NCI-H2029 (cell line): ENCODE results near the gene ATP1A2.

Source experiments
- DNase-seq: peaks from one replicate; lab custom pipeline; 2025; lab: John Stamatoyannopoulos, UW

The ATP1A2 gene

GRCh38 chr1:160171980-160172379 is 56.4 kb downstream of the ATP1A2 start:
- no peak for DNase-seq

- DNase-seq, result no peak
These were observed 61.7 kb downstream of the ATP1A2 start for GRCh38 chr1:160177231-160177630.

- DNase-seq, result no peak
These were observed 62.1 kb downstream of the ATP1A2 start for GRCh38 chr1:160177667-160178066.

GRCh38 chr1:160178731-160179130 is 63.2 kb downstream of the ATP1A2 start:
- DNase-seq, result no peak

- DNase-seq, result no peak
These were observed 63.8 kb downstream of the ATP1A2 start for GRCh38 chr1:160179336-160179735.

DNA sequence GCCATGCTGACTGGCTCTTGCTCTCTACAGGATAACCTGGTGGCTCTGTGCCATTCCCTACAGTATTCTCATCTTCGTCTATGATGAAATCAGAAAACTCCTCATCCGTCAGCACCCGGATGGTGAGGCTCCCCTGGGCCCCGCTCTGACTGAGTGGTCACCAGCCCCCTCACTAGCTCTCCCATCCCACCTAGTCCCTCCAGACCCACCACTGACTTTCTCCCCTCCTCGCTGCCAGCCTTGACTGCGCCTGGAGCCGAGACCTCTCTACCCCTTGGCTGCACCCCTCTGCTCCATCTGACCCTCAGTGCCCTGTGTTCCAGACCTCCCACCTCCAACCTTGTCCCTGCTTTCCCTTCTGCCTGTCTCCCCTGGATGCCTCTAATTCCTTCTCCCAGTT is 70.7 kb downstream of the ATP1A2 start:
- DNase-seq, result no peak

DNA sequence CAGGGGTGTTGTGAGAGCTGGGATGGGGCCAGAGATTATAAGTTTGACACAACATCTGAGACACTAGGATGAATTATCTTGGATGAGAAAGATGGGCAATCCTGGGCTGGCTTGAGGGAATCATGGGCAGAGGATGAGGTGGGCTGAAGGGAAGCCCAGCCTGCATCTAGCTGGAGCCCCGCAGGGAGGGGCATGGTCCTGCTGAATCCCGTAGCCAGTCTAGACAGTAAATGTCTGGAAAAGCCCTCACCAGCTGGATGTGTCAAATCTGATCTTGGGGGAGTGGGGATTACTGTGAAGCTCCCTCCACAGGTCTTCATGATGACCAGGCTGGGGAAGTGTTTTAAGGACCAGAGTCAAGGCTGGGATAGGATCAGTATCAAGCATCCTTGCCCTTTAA is 71.2 kb downstream of the ATP1A2 start:
- no peak for DNase-seq

DNA sequence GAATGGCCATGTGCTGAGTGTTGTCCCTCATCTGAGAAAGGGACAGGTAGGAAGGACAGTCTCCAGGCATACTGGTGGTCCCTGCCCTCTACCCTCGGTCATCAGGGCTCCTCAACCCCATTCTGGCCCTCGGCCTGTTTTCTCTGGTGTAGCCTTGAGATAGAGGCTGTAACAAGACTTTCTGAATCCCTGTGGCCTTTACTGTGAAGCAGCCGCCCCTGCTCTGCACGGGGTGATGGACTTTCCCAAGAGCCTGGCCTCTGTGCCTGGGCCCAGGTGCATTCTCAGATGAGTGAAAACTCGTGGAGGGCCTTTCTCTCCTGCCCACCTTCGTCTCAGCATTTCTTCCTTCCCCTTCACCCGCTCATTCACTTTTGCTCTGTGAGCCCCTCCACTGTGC is 71.8 kb downstream of the ATP1A2 start:
- no peak for DNase-seq

- no peak for DNase-seq
These were observed 72.8 kb downstream of the ATP1A2 start for GRCh38 chr1:160188341-160188740.

DNA sequence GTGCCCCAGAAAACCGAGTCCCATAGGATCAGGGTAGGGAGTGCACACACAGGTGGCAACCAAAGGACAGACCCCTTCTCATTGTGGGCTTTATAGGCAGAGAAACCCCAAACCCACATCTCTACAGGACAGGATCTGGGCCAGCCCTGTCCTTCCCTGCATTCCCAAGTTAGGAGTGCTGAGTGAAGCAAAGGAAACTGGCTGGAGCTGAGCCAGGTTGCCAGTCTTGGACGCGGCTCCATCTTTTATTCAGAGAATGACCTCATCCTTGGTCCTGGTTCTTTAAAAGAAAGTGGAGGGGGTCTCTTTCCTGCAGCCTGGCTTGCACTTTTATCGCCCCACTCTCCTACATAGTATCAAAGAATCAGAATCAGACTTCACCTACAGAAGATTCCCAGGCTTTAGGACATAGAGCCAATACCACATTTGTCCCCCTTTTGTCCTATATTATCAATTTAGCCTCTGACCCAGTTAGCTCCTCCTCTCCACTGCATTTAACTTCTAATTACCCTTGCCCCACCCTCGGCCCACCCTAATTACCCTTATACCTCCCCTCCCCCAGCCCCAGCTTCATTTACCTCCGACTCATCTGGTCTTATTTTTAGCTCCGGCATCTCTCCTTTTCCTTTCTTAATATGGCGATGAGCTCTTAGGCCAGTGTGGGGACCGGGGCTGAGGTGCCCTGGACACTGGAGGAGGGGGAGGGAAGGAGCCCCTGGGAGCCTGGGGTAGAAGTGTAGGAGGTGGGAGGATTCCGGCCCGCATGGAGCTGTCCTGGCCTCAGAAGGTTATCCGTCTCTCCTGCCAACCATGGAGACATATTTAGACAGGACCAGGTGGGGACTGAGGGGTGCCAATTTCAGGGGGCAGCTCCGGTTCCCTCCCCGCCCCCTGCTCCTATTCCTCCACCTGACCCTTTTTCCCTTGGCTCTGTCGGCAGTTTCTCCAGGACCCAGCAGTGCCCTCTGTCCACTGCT is 74.4 kb downstream of the ATP1A2 start, which contains the start of gene CASQ1:
Gene CASQ1 (plus strand): TSS at position 927 of the 977 bp plus-strand sequence. CDS start 177 bp downstream, outside the sequence.
- DNase-seq, result no peak

- no peak for DNase-seq
These were observed 76.2 kb downstream of the ATP1A2 start for GRCh38 chr1:160191756-160192155.

DNA sequence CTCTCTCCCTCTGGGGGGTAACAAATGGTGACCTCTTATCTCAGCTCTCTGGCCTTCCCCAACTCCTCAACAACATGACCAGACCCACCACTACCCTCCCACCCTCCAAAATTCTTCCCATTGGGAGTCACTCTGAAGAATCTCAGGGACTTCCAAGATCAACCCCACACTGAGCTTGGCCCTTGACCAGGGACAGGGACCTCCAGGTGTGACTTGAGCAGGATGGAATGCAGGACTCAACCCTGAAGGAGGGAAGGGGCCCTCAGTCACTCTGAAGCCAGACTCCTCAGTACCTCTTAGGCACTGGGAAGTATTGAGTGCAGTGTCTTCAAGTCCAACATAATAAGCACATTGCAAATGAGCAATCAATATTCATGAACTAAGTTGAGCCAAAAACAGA is 76.7 kb downstream of the ATP1A2 start:
- no peak for DNase-seq
